Panc1 (cell line): ENCODE data around the gene PRLH. TPM values are rescaled to one million over a fixed set of nuclear protein-coding genes. Genes with fewer than 3 reads are reported as not detected.

Experiments used
- ATAC-seq: fragments of 200-7000 bp; cut with Tn5 transposase; 2 replicates; pipeline ENCODE4 v1.9.1; 2020; ENCODE audit warnings: mild to moderate bottlenecking, moderate library complexity
- BruUV-seq: library from RNA; stranded (reverse); fragments of 400-500 nt; replicated peaks from 2 replicates; lab custom pipeline; 2021; lab: Mats Ljungman, UMichigan
- CTCF ChIA-PET: fragments of 300-600 bp; sonication (Branson Sonifier 250); formaldehyde crosslinking; loops from one replicate; lab custom pipeline; 2022; ENCODE audit warnings: antibody characterized with exemption; lab: Charles Lee
- POLR2A ChIA-PET: fragments of 300-600 bp; sonication (Branson Sonifier 250); formaldehyde crosslinking; loops from one replicate; lab custom pipeline; 2022; ENCODE audit warnings: antibody characterized with exemption; lab: Charles Lee
- DNase-seq: peaks from one replicate; pipeline ENCODE4 v3.0.0-alpha.2; 2010; ENCODE audit warnings: low read depth, low spot score
- H3K27ac ChIP-seq: 2 replicates; pipeline ENCODE4 v1.5.1; 2011; ENCODE audit warnings: mild to moderate bottlenecking, low read length, inconsistent platforms
- H3K27me3 ChIP-seq: fragments of 200-500 bp; sonication (Bioruptor generic); 2 replicates; pipeline ENCODE4 v1.6.0; 2014; ENCODE audit warnings: low read length, inconsistent platforms; ENCODE audit not compliant: control insufficient read depth, insufficient read depth
- H3K36me3 ChIP-seq: fragments of 200-500 bp; sonication (Bioruptor generic); 2 replicates; pipeline ENCODE4 v1.5.1; 2014; ENCODE audit warnings: inconsistent platforms, mild to moderate bottlenecking, low read length, moderate library complexity; ENCODE audit not compliant: control insufficient read depth, insufficient read depth
- H3K4me1 ChIP-seq: 2 replicates; pipeline ENCODE4 v1.5.1; 2011; ENCODE audit warnings: inconsistent platforms, mild to moderate bottlenecking, low read length, moderate library complexity; ENCODE audit not compliant: control insufficient read depth, insufficient read depth
- H3K4me3 ChIP-seq, 2 experiments: 2 replicates each; pipeline ENCODE4 v1.5.1; 2011 to 2012; ENCODE audit warnings: low read depth in 2 of 2, low read length in 2 of 2, mild to moderate bottlenecking in 2 of 2, inconsistent platforms in 1 of 2, moderate library complexity in 1 of 2
- H3K9me3 ChIP-seq: fragments of 200-500 bp; sonication (Bioruptor generic); 2 replicates; pipeline ENCODE4 v1.5.1; 2014; ENCODE audit warnings: low read depth, mild to moderate bottlenecking, inconsistent platforms, low read length, moderate library complexity; ENCODE audit not compliant: control insufficient read depth, insufficient read depth
- CTCF ChIP-seq: fragments of 450-650 bp; IDR thresholded peaks from 2 replicates; pipeline ENCODE4 v1.5.1; 2017; ENCODE audit warnings: mild to moderate bottlenecking
- POLR2AphosphoS5 ChIP-seq: IDR thresholded peaks from 2 replicates; pipeline ENCODE4 v1.6.1; 2012; ENCODE audit warnings: mild to moderate bottlenecking, low read depth, low read length, moderate library complexity
- REST ChIP-seq, 2 experiments: IDR thresholded peaks; 2 replicates each; pipeline ENCODE4 v1.6.1; 2011 to 2012; ENCODE audit warnings: low read depth in 2 of 2, control low read depth in 1 of 2, low read length in 1 of 2, mild to moderate bottlenecking in 1 of 2, moderate library complexity in 1 of 2; ENCODE audit not compliant: insufficient read depth in 1 of 2
- SIN3A ChIP-seq: IDR thresholded peaks from 2 replicates; pipeline ENCODE4 v1.6.1; 2012; ENCODE audit warnings: low read depth, mild to moderate bottlenecking, low read length, moderate library complexity, borderline replicate concordance; ENCODE audit not compliant: insufficient read depth
- TCF7L2 ChIP-seq: IDR thresholded peaks from 2 replicates; pipeline ENCODE4 v1.6.1; 2011; ENCODE audit warnings: mild to moderate bottlenecking, low read depth, low read length, inconsistent platforms
- in situ Hi-C: cut with HindIII; loops from 2 replicates; pipeline ENCODE4 v1.10.0; 2016; ENCODE audit warnings: low sequenced_read_pairs, low pct_unique_long_range_greater_than_20kb
- intact Hi-C: fragments of 100-400 bp; cut with micrococcal nuclease; formaldehyde crosslinking; loops from one replicate; pipeline ENCODE4 v1.10.0; 2022; ENCODE audit not compliant: unreplicated experiment
- total RNA-seq: library from RNA; stranded (reverse); gene quantifications from one replicate; pipeline ENCODE4 v1.2.1, GENCODE V29; 2021; ENCODE audit not compliant: unreplicated experiment

PRLH gene
- total RNA-seq, 1 experiment from 2014 or later, result not detected

GRCh38 chr2:237600205-237600846, 34.0 kb downstream of the PRLH start:
- H3K36me3 ChIP-seq, result no peaks in the 10 kb centered on the region
- no peaks in the 10 kb centered on the region for H3K27me3 ChIP-seq
- ChIA-PET POLR2A (no interaction called here), CTCF (interaction anchor here (1.4 kb wide), 1 partner anchor 8 kb away, joined by 3 read pairs; no protein-coding TSS in a partner anchor)
- peak overlapping the region; percentile 52 for H3K27ac ChIP-seq
- no peak for ATAC-seq
- no TSS peak for BruUV-seq
- DNase-seq, result no peak
- in situ Hi-C loops, result no loop called here
- peaks cover 9% of the 10 kb centered on the region for H3K4me1 ChIP-seq
- TF ChIP-seq CTCF (no peak), REST (IDR thresholded peaks at IDR 0.05; ENCODE audit: insufficient read depth in 1 of 2, low read depth in 2 of 2, low read length in 1 of 2) (no peak)
- no peak overlapping the region for H3K4me3 ChIP-seq
- H3K9me3 ChIP-seq, result no peaks in the 10 kb centered on the region
- intact Hi-C loops, result no loop called here

GRCh38 chr2:237601453-237602116, 35.2 kb downstream of the PRLH start:
- Histone ChIP-seq H3K36me3 (no peaks in the 10 kb centered on the region), H3K27me3 (no peaks in the 10 kb centered on the region), H3K27ac (peak overlapping the region; percentile 48), H3K4me1 (peaks cover 7% of the 10 kb centered on the region), H3K4me3 (no peak overlapping the region), H3K9me3 (no peaks in the 10 kb centered on the region)
- ChIA-PET POLR2A (no interaction called here), CTCF (interaction anchor here (0.6 to 1.0 kb wide), 3 partner anchors 9 to 21 kb away, joined by 3 to 4 read pairs (median 3); no protein-coding TSS in a partner anchor)
- TF ChIP-seq REST (IDR thresholded peaks at IDR 0.05; ENCODE audit: insufficient read depth in 1 of 2, low read depth in 2 of 2, low read length in 1 of 2) (no peak), CTCF (no peak), SIN3A (no peak), POLR2AphosphoS5 (no peak), TCF7L2 (no peak)
- no peak for DNase-seq
- BruUV-seq, result no TSS peak
- ATAC-seq, result no peak
- intact Hi-C loops (no loop called here), in situ Hi-C loops (no loop called here)
